ENCODE results near the gene TANC1.
"Not testable (repeated sequence)": the region's sequence is repeated elsewhere in the genome, so short reads cannot be mapped to it uniquely, and the experiment has no call there.

TANC1 gene

GRCh38 chr2:159094173-159094737 is 125.8 kb downstream of the TANC1 start:
- DNase-seq: no peak

GRCh38 chr2:159095813-159096212 is 127.4 kb downstream of the TANC1 start:
- no peak for DNase-seq

GRCh38 chr2:159096302-159096855 is 127.9 kb downstream of the TANC1 start:
- DNase-seq: not testable (repeated sequence)

DNA sequence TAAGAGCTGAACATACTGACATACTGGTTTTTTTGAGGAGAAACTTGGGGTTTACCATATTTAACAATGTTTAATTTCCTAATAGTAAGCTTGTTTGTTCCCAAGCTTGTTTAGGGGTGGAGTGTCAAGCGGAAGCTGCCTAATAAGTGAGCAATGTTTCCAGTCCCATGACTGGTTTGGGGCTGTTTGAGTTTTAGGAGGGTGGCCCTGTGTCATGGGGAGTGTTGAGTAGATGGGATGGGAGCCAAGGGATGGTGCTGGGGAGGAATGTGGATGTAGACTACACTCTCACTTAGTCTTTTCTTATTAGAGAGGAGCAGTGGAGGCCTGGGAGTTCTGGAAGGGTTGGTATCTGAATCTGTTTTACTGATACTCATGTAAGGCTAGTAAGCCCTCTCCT is 128.5 kb downstream of the TANC1 start:
- DNase-seq: no peak

DNA sequence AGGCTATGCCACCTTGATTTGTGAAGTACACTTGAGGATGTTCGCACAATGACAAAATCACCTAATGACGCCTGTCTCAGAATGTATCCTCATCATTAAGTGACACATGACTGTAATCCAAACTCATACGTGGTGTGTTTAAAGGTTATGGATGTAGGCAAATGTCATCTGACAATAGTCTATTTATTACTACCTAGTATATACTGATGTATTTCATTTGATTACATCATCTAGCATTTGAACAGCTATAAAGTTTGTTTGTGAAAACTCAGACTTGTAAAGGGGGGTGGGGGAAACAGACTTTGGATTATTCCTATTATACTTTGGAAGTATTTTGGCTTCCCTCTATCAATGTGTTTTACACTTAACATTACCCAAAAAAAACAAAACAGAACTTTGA is 129.9 kb downstream of the TANC1 start:
- DNase-seq: no peak

- DNase-seq: no peak
Measured at GRCh38 chr2:159098921-159099411, 130.5 kb downstream of the TANC1 start.

DNA sequence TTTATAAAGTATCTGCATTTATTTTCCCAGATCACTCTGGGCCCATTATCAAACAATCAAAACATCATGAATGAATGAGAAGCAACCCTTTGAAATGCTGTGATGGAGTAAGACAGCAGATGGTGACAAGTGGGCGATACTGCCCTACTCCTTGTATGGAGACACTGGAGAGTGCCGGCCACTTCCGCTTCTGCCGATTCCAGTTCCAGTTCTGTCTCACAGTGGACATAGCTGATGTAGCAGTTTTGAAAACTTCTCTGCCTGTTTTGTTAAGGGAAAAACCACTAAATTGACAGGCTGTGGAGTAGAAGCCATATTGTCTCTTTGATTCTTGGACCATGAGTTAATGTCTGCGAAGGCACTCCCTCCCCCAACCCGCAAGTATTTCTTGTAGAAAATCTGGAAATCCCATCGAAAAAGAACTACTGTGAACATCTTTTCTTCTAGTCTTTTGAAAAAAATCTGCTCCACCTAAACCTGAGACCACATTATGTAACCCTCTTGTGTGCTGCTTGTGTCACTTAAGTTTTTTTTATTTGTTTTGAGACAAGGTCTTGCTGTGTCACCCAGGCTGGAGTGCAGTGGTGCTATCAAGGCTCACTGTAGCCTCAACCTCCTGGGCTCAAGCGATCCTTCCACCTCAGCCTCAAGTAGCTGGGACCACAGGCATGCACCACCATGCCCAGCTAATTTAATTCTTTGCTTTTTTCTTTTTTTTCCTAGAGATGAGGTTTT is 133.5 kb downstream of the TANC1 start:
- DNase-seq: no peak

DNA sequence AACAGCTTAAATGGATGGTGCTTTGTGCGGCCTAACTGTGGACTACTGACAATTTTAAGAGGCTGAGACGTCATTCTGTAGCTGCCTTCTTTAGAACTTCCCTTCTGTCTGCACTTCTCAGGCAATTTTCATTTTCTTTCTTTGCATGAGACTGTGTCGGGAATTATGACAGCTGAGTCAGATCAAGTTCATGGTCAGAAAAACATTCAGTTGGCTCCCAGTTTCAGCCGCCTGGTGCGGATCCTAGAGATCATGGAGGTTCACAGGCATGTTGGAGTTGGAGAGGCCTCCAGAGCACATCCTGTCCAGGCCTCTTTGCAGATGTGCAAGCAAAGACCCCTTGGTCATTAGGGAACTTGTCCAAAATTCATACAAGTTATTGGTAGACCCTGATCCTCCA is 135.0 kb downstream of the TANC1 start:
- no peak for DNase-seq

DNA sequence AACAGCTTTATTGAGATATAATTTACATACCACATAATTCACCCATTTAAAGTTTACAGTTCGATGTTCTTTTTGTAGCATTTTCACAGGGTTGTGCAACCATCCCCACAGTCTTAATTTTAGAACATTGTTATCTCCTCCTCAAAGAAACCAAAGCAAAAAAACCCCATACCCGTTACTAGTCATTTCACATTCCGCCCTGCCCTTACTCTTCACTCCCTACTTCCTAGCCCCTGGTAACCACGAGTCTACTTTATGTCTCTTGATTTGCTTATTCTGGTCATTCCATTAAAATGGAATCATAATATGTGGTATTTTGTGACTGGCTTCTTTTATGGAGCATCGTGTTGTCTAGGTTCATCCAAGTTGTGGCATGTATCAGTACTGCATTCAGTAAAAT is 137.7 kb downstream of the TANC1 start:
- no peak for DNase-seq

- DNase-seq: no peak
Measured at GRCh38 chr2:159108181-159108893, 139.9 kb downstream of the TANC1 start.

- DNase-seq: no peak
Measured at GRCh38 chr2:159109517-159109916, 141.1 kb downstream of the TANC1 start.

- DNase-seq: no peak
Measured at GRCh38 chr2:159110784-159111183, 142.3 kb downstream of the TANC1 start.

- no peak for DNase-seq
Measured at GRCh38 chr2:159111346-159111927, 143.0 kb downstream of the TANC1 start.

GRCh38 chr2:159114835-159115234 is 146.4 kb downstream of the TANC1 start:
- DNase-seq: no peak

DNA sequence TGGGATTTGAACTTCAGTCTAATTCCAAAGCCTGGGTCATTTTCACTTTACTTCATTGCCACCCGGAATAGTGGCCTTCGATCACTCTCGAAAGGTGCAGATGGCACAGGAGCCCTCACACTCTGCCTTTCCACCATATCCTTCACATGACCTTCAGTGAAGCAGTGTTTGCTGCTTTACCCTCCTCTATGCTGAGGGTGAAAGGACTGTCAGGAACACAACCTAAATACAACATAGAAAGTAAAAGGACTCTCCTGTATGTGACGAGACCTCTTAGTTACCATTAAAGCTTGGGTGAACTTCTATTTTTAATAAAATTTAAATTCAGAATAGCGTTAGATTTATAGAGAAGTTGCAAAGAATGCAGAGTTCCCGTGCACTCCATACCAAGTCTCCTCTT is 148.5 kb downstream of the TANC1 start:
- no peak for DNase-seq

- DNase-seq: no peak
Measured at GRCh38 chr2:159117658-159118057, 149.2 kb downstream of the TANC1 start.

- peak; percentile 77 for DNase-seq
Measured at GRCh38 chr2:159118115-159118858, 149.8 kb downstream of the TANC1 start.

DNA sequence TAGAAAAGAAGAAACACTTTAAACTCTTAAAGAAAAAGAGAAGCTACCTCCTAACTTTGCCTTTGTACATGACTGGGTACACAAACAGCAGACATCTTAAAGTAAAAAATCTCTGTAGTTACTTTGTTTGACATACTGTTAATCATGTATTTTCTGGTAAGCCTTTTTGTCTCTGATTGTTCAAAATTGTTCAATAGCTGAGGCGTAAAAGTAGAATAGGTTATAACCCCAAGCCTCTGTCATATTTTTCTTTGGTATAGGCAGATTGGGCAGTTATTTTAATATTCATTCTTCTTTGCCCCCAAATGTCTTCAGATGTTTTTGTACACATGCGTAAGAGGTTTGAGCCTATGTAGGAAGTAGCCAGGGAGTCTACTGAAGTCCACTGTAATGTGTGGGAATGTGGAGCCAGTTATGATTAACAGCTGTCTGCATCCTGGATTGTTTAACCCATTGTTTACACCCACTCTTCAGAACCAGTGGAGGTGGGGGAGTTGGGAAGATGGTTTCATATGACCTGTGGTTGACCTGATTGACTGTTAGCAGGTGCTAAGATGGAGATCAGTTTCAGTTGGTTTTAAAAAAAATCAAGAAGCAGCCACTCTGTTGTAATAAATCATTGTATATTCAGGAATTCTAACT is 150.5 kb downstream of the TANC1 start:
- DNase-seq: no peak

GRCh38 chr2:159119652-159120257 is 151.3 kb downstream of the TANC1 start:
- DNase-seq: no peak

DNA sequence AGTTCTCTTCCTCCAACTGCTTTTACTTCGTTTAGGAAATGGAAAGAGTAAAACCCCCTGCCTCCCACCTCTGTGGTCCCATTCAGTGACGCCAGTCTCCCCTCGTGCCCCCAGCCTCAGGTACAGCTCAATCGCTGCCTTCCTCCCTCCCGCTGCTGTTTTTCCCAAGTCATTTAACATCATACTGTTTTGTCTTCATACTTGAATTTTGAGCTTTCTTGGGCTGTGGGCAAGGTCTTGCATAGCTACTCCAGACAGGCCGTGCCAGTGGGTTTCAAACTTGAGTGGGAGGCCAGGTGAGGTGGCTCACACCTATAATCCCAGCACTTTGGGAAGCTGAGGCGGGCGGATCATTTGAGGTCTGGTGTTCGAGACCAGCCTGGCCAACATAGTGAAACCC is 155.3 kb downstream of the TANC1 start:
- no peak for DNase-seq

GRCh38 chr2:159124441-159124911 is 156.0 kb downstream of the TANC1 start:
- peak; percentile 66 for DNase-seq
